ENCODE data around the gene APOB.

The APOB gene

DNA sequence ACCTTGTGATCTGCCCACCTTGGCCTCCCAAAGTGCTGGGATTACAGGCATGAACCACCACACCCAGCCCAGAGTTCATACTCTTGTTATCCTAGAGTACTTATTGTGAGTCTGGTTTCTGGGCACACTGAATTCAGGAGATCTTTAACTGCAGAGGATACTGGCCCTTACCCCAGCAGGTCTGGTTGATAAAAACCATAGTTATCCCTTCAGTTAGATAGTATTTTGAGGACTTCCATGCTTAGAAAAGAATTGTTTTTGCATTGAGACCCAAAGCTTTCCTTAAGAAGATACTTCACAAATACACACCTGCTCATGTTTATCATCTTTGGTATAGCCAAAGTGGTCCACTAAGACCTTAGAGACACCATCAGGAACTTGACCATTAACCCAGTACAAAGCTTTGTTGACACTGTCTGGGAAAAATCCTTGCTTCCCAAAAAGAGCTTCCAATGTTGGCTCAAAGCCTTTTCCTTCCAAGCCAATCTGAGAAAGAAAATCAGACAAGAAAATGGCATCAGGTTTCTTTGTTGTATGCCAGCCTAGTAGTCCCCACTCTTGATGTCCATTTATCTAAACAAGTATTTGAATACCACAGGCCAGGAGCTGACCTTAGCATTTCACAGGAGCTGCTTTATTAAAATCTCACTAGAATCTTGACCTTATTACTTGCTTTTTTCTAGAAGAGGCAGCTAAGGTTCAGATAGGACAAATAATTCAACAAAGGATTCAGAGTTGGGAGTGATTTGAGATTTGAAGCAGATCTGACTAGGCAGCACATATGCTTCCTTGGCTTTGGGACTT, 17.2 kb downstream of the APOB start:
- Histone ChIP-seq H3K4me3 (ENCODE audit: low read depth, low read length) (no peak overlapping the region), H3K36me3 (replicated peaks) (no peaks in the 10 kb centered on the region), H3K27me3 (replicated peaks) (no peaks in the 10 kb centered on the region), H3K27ac (no peak overlapping the region)
- in situ Hi-C loops (cut with HindIII; ENCODE audit: low pct_ligation_motif_present, low sequenced_read_pairs): no loop called here
- TF ChIP-seq, protein P1, sequence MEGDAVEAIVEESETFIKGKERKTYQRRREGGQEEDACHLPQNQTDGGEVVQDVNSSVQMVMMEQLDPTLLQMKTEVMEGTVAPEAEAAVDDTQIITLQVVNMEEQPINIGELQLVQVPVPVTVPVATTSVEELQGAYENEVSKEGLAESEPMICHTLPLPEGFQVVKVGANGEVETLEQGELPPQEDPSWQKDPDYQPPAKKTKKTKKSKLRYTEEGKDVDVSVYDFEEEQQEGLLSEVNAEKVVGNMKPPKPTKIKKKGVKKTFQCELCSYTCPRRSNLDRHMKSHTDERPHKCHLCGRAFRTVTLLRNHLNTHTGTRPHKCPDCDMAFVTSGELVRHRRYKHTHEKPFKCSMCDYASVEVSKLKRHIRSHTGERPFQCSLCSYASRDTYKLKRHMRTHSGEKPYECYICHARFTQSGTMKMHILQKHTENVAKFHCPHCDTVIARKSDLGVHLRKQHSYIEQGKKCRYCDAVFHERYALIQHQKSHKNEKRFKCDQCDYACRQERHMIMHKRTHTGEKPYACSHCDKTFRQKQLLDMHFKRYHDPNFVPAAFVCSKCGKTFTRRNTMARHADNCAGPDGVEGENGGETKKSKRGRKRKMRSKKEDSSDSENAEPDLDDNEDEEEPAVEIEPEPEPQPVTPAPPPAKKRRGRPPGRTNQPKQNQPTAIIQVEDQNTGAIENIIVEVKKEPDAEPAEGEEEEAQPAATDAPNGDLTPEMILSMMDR (IDR thresholded peaks at IDR 0.05; ENCODE audit: low read depth, low read length, missing control alignments): no peak
- DNase-seq: no peak

DNA sequence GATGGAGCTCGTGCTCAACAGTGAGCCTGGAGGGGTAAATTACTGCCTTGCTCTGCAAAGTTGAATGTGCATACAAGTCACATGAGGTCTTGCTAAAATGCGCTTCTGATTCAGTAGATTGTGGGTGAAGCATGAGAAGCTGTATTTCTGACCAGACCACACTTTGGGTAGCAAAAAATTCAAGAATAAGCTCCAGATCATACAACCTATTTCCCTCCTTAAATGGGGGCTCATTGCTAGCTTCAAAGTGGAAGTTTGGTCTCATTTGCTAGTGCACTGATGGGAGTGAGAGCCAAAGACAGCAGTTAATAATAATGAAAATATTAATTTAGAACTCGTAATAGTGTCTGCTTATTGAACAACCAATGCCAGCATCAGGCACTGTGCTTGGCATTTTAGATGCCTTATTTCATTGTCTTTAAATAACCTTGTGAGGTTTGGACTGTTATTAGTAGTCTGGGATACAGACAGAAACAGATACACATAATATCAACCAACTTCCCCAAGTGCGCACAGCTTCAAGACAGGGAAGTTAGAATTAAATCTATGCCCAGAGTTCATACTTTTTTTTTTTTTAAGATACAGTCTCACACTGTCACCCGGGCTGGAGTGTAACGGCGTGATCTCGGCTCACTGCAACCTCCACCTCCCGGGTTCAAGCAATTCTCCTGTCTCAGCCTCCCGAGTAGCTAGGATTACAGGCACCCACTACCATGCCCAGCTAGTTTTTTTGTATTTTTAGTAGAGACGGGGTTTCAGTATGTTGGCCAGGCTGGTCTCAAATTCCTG, 18.0 kb downstream of the APOB start:
- Histone ChIP-seq H3K27me3 (replicated peaks) (no peaks in the 10 kb centered on the region), H3K27ac (no peak overlapping the region), H3K4me3 (ENCODE audit: low read depth, low read length) (no peak overlapping the region), H3K36me3 (replicated peaks) (no peaks in the 10 kb centered on the region)
- in situ Hi-C loops (cut with HindIII; ENCODE audit: low pct_ligation_motif_present, low sequenced_read_pairs): no loop called here
- TF ChIP-seq, protein P1 (IDR thresholded peaks at IDR 0.05; ENCODE audit: low read depth, low read length, missing control alignments): no peak
- DNase-seq: no peak

DNA sequence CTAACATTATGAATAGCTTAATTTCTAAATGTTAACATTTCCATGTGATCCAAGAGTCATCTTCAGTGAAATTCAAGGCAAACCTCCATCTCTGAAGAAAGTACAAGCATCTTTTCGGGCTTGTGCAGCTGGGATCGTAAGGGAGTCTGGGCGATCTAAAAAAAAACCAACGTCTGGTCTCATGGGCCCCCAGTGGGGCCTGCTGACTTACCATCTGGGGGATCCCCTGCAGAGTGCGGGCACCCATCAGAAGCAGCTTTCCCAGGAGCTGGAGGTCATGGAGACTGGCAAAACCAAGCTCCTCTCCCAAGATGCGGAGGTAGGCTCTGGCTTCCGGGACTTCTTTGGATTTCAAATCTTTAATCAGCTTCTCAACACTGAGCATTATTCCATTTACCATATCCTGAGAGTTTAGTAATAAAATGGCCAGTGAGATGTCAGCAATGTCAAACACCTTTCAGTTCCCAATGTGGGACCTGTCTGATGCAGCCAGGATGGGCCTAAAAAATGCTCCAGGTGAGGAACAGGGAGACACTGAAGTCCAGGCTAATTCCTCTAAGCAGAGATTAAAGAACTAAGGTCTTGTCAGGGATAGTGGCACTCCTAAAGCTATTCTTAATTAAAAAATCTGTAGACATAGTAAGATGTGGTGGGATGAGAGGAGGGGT, 19.0 kb downstream of the APOB start:
- Histone ChIP-seq H3K36me3 (replicated peaks) (no peaks in the 10 kb centered on the region), H3K27ac (no peak overlapping the region), H3K27me3 (replicated peaks) (no peaks in the 10 kb centered on the region), H3K4me3 (ENCODE audit: low read depth, low read length) (no peak overlapping the region)
- TF ChIP-seq, protein P1 (IDR thresholded peaks at IDR 0.05; ENCODE audit: low read depth, low read length, missing control alignments): no peak
- in situ Hi-C loops (cut with HindIII; ENCODE audit: low pct_ligation_motif_present, low sequenced_read_pairs): no loop called here
- DNase-seq: no peak

DNA sequence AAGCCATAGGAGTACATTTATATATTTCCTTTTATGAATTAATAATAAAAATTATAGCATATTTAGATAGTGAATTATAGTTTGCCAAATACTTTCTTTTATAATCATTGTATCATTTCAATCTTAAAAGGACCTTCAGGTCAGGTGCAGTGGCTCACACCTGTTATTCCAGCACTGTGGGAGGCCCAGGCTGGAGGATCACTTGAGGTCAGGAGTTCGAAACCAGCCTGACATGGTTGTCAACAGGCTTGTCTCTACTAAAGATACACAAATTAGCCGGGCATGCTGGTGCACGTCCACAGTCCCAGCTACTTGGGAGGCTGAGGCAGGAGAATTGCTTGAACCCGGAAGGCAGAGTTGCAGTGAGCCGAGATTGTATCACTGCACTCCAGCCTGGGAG, 19.7 kb downstream of the APOB start:
- in situ Hi-C loops (cut with HindIII; ENCODE audit: low pct_ligation_motif_present, low sequenced_read_pairs): no loop called here
- no peaks in the 10 kb centered on the region for H3K27me3 ChIP-seq (replicated peaks)
- TF ChIP-seq, protein P1 (IDR thresholded peaks at IDR 0.05; ENCODE audit: low read depth, low read length, missing control alignments): no peak
- H3K27ac ChIP-seq: no peak overlapping the region
- no peak for DNase-seq
- H3K4me3 ChIP-seq (ENCODE audit: low read depth, low read length): no peak overlapping the region
- no peaks in the 10 kb centered on the region for H3K36me3 ChIP-seq (replicated peaks)

DNA sequence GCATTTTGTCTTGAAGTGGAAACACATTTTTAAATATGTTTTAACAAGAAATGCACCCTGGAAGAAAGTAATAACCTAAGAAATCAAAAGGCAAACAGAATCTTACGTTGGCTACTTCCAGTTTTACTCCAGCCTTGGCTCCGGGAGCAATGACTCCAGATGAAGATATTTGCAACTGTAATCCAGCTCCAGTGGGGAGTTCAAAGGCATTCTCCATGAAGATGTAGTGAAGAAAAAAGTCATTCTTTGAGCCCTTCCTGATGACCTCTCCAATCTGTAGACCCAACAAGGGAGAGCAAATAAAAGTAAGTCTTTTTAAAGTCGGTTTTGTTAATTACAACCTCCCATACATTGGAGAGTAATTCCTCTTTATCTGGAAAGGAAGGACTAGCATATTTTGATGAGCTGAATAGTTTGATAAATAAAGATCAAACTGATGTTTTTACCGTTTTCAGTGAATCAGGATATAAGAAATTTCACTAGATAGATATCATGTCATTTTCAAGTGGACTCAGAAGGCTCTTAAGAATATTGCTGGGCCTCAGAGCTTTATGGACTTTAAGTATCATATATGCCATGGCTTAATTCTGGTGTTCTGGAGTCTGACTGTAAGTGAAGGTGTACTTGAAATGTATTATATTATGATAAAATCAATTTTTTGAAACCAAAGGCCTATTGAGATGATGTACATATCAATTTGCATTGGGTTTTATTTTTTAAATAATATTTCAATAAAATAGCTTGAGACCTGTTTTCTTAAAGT, 20.3 kb downstream of the APOB start:
- H3K4me3 ChIP-seq (ENCODE audit: low read depth, low read length): no peak overlapping the region
- H3K27ac ChIP-seq: no peak overlapping the region
- H3K27me3 ChIP-seq (replicated peaks): no peaks in the 10 kb centered on the region
- no peak for DNase-seq
- TF ChIP-seq, protein P1 (IDR thresholded peaks at IDR 0.05; ENCODE audit: low read depth, low read length, missing control alignments): no peak
- in situ Hi-C loops (cut with HindIII; ENCODE audit: low pct_ligation_motif_present, low sequenced_read_pairs): no loop called here
- H3K36me3 ChIP-seq (replicated peaks): no peaks in the 10 kb centered on the region

Data from brain microvascular endothelial cell (primary cell).